ENCODE results near the gene KRTAP5-3. TPM values are rescaled to one million over a fixed set of nuclear protein-coding genes. Genes with fewer than 3 reads are reported as not detected.
A peak's percentile ranks its signal among the peaks of the same experiment; 100 is the strongest.

KRTAP5-3 gene
- total RNA-seq, 1 experiment from 2014 or later: not detected

DNA sequence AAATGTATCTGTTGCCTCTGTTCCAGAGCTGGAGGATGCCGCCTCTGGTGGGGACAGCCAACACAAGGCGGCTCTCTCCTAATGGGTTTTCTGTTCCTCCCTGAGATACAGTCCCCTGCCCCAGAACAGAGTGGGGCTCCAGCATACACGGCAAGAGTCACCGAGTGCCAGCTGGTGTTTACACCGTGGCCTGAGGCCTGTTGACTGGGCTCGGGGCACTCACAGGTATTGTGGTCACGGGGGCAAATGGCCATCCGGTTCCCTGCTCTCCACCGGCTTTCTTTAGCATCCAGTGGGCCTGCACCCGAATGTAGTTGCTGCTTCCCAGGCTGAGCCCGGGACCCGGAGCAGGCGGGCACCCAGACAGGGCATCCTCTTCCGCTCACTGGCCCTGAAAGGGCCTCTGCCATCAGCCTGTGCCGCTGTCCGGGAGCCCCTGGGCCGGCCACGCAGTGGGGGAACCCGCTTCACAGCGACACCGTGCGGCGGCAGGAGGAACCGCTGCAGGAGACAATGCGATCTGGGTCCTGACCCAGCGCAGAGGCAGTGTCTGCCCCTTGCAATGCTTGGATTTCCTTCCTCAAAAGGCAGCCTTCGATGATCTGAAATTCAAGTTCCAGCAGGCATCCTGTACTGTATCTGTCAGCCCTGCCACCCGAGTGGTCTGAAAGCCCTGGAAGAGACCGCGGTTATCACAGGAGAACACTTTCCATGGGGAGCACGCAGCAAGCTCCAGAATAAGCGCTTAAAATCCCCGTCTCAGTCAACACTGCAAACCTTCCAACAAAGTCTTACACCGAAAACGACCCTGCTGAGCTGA is 20.5 kb upstream of the KRTAP5-3 start:
- H3K4ac ChIP-seq (ENCODE audit: low read depth, low read length): no peak overlapping the region
- no peaks in the 10 kb centered on the region; the same call in 1 of the 2 replicates for H3K27me3 ChIP-seq (ENCODE audit: insufficient read depth, low read length)
- peak overlapping the region in 1 of 3 experiments; percentile 52; a peak in 1 of 7 replicates for H3K27ac Mint-ChIP-seq
- H3K4me1 ChIP-seq (ENCODE audit: insufficient read depth, low read length): no peaks in the 10 kb centered on the region; the same call in 1 of the 2 replicates
- H4K91ac ChIP-seq (ENCODE audit: insufficient read length, low read depth, low read length): no peak overlapping the region
- H3K56ac ChIP-seq (ENCODE audit: insufficient read length, low read depth, low read length): no peak overlapping the region
- H3K4me1 Mint-ChIP-seq: peaks cover 7 to 10% of the 10 kb centered on the region in 2 experiments
- no peak overlapping the region for H3K23ac ChIP-seq (ENCODE audit: insufficient read length, low read depth, low read length)
- no peak overlapping the region for H3K14ac ChIP-seq (ENCODE audit: insufficient read depth, low read length)
- no peak overlapping the region for H3T11ph ChIP-seq (ENCODE audit: low read length)
- peak; percentile 84 for DNase-seq
- H3K4me2 ChIP-seq (ENCODE audit: insufficient read depth, insufficient read length, low read length): no peak overlapping the region
- H3K36me3 Mint-ChIP-seq (ENCODE audit: insufficient read depth in 1 of 3, low read depth in 3 of 3): no peaks in the 10 kb centered on the region
- H2AFZ ChIP-seq (ENCODE audit: low read length): no peak overlapping the region
- H2BK5ac ChIP-seq (ENCODE audit: insufficient read length, low read length): no peak overlapping the region
- no peak overlapping the region for H2BK12ac ChIP-seq (ENCODE audit: insufficient read length, low read depth, low read length)
- no peak overlapping the region for H2BK15ac ChIP-seq (ENCODE audit: low read depth, low read length)
- H3K27ac ChIP-seq (ENCODE audit: insufficient read length, low read depth, low read length): no peak overlapping the region
- H3K27me3 Mint-ChIP-seq (ENCODE audit: low read depth): peaks cover 69% of the 10 kb centered on the region
- no peak overlapping the region for H2AK5ac ChIP-seq (ENCODE audit: insufficient read length, low read length)
- no peaks in the 10 kb centered on the region for H4K20me1 ChIP-seq (ENCODE audit: control insufficient read depth, insufficient read depth, insufficient read length)
- H3K18ac ChIP-seq (ENCODE audit: insufficient read length, low read depth, low read length): no peak overlapping the region
- no peaks in the 10 kb centered on the region for H3K9me3 ChIP-seq (ENCODE audit: control insufficient read depth, low read depth, low read length)
- no peak overlapping the region for H4K5ac ChIP-seq (ENCODE audit: insufficient read length, low read depth, low read length)
- no peaks in the 10 kb centered on the region; a peak in 1 of 5 replicates for H3K9me3 Mint-ChIP-seq
- no peaks in the 10 kb centered on the region for H3K79me2 ChIP-seq (ENCODE audit: insufficient read depth, low read length)
- no peaks in the 10 kb centered on the region for H3K79me1 ChIP-seq (ENCODE audit: insufficient read depth, low read depth, low read length, poor library complexity, severe bottlenecking)
- no peak overlapping the region for H3K9ac ChIP-seq (ENCODE audit: extremely low read depth, insufficient read length, low read length)
- H2BK120ac ChIP-seq (ENCODE audit: low read depth, low read length, poor library complexity, severe bottlenecking): no peak overlapping the region
- H2BK20ac ChIP-seq (ENCODE audit: low read depth, low read length, poor library complexity, severe bottlenecking): no peak overlapping the region
- no peak overlapping the region; a peak in 1 of 5 replicates for H3K4me3 Mint-ChIP-seq
- H4K8ac ChIP-seq (replicated peaks; ENCODE audit: insufficient read length, low read depth, low read length): no peak overlapping the region
- TF ChIP-seq, protein P1, sequence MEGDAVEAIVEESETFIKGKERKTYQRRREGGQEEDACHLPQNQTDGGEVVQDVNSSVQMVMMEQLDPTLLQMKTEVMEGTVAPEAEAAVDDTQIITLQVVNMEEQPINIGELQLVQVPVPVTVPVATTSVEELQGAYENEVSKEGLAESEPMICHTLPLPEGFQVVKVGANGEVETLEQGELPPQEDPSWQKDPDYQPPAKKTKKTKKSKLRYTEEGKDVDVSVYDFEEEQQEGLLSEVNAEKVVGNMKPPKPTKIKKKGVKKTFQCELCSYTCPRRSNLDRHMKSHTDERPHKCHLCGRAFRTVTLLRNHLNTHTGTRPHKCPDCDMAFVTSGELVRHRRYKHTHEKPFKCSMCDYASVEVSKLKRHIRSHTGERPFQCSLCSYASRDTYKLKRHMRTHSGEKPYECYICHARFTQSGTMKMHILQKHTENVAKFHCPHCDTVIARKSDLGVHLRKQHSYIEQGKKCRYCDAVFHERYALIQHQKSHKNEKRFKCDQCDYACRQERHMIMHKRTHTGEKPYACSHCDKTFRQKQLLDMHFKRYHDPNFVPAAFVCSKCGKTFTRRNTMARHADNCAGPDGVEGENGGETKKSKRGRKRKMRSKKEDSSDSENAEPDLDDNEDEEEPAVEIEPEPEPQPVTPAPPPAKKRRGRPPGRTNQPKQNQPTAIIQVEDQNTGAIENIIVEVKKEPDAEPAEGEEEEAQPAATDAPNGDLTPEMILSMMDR (conservative IDR thresholded peaks at IDR 0.05): peak; percentile 98
- no peaks in the 10 kb centered on the region for H3K23me2 ChIP-seq (ENCODE audit: insufficient read length, low read depth, low read length, poor library complexity, severe bottlenecking)
- no CpG with 5 or more reads among the region's 35 CpGs for WGBS (ENCODE audit: extremely low coverage, insufficient read length, low lambda C conversion rate)
